ENCODE measurements around the gene TMEM178B.

The TMEM178B gene

GRCh38 chr7:141225916-141226618 lies 152.2 kb downstream of the TMEM178B start:
- DNase-seq: no peak

GRCh38 chr7:141227454-141227853 lies 153.6 kb downstream of the TMEM178B start:
- no peak for DNase-seq

GRCh38 chr7:141228482-141228881 lies 154.6 kb downstream of the TMEM178B start:
- no peak for DNase-seq

- DNase-seq: no peak
Observed at GRCh38 chr7:141231018-141231792, 157.3 kb downstream of the TMEM178B start.

GRCh38 chr7:141232286-141233051 lies 158.6 kb downstream of the TMEM178B start:
- DNase-seq: no peak

- no peak for DNase-seq
Observed at GRCh38 chr7:141234335-141235105, 160.7 kb downstream of the TMEM178B start.

- DNase-seq: no peak
Observed at GRCh38 chr7:141235656-141236055, 161.8 kb downstream of the TMEM178B start.

GRCh38 chr7:141238596-141239243 lies 164.9 kb downstream of the TMEM178B start:
- DNase-seq: no peak

- DNase-seq: no peak
Observed at GRCh38 chr7:141239661-141240060, 165.8 kb downstream of the TMEM178B start.

- no peak for DNase-seq
Observed at GRCh38 chr7:141242568-141242967, 168.7 kb downstream of the TMEM178B start.

GRCh38 chr7:141243368-141243767 lies 169.5 kb downstream of the TMEM178B start:
- no peak for DNase-seq

GRCh38 chr7:141244435-141244834 lies 170.6 kb downstream of the TMEM178B start:
- DNase-seq: no peak

GRCh38 chr7:141246426-141246825 lies 172.6 kb downstream of the TMEM178B start:
- no peak for DNase-seq

GRCh38 chr7:141251180-141251579 lies 177.3 kb downstream of the TMEM178B start:
- DNase-seq: no peak

GRCh38 chr7:141251957-141252356 lies 178.1 kb downstream of the TMEM178B start:
- DNase-seq: no peak

- no peak for DNase-seq
Observed at GRCh38 chr7:141257597-141257996, 183.7 kb downstream of the TMEM178B start.

- no peak for DNase-seq
Observed at GRCh38 chr7:141258559-141258958, 184.7 kb downstream of the TMEM178B start.

GRCh38 chr7:141262101-141263090 lies 188.5 kb downstream of the TMEM178B start:
- no peak for DNase-seq

GRCh38 chr7:141263508-141263907 lies 189.6 kb downstream of the TMEM178B start:
- DNase-seq: no peak

GRCh38 chr7:141263983-141264382 lies 190.1 kb downstream of the TMEM178B start:
- DNase-seq: no peak

- no peak for DNase-seq
Observed at GRCh38 chr7:141264511-141264910, 190.6 kb downstream of the TMEM178B start.
